PC-3 (cell line): ENCODE results near the gene LMAN2.

ENCODE experiments used
- CTCF ChIP-seq: fragments of 300-600 bp; sonication (generic); conservative IDR thresholded peaks from 2 replicates; pipeline ENCODE4 v1.5.1; 2017; ENCODE audit warnings: antibody characterized with exemption, low read depth, mild to moderate bottlenecking, low read length
- EZH2 ChIP-seq: fragments of 300-600 bp; sonication (generic); IDR thresholded peaks from one replicate; pipeline ENCODE4 v1.6.1; 2017; ENCODE audit warnings: antibody characterized with exemption, mild to moderate bottlenecking, low read length; ENCODE audit not compliant: unreplicated experiment

- TF ChIP-seq EZH2: no peak
- no peak for TF ChIP-seq CTCF
These were observed 40.6 kb downstream of the LMAN2 start for GRCh38 chr5:177310757-177311391.
